HEK293T (cell line): ENCODE measurements around the gene MEIS1.

Experiments used
- CTCF ChIA-PET: fragments of 350-600 bp; formaldehyde crosslinking; extraction: SDS; loops from one replicate; lab custom pipeline; 2021; ENCODE audit warnings: antibody characterized with exemption, inconsistent platforms; lab: Yijun Ruan, JAX
- POLR2A ChIA-PET: fragments of 350-600 bp; formaldehyde crosslinking; extraction: SDS; loops from one replicate; lab custom pipeline; 2020; ENCODE audit warnings: antibody characterized with exemption, inconsistent platforms; lab: Yijun Ruan, JAX
- DNase-seq: peaks from one replicate; pipeline ENCODE4 v3.0.0; 2012; ENCODE audit warnings: mixed read lengths; ENCODE audit errors: extremely low spot score
- ARNT ChIP-seq: fragments of 450-650 bp; IDR thresholded peaks from 2 replicates; pipeline ENCODE4 v1.6.1; 2017; ENCODE audit warnings: mild to moderate bottlenecking
- BHLHE40 ChIP-seq: fragments of 450-650 bp; IDR thresholded peaks from 2 replicates; pipeline ENCODE4 v1.6.1; 2016; ENCODE audit warnings: mild to moderate bottlenecking, moderate library complexity, borderline replicate concordance
- CTBP1 ChIP-seq: fragments of 450-650 bp; IDR thresholded peaks from 2 replicates; pipeline ENCODE4 v1.6.1; 2016; ENCODE audit warnings: borderline replicate concordance
- ELF4 ChIP-seq: fragments of 450-650 bp; IDR thresholded peaks from 2 replicates; pipeline ENCODE4 v1.6.1; 2017; ENCODE audit warnings: antibody characterized with exemption
- FOXA1 ChIP-seq: fragments of 450-650 bp; IDR thresholded peaks from 2 replicates; pipeline ENCODE4 v1.6.1; 2016; ENCODE audit warnings: mild to moderate bottlenecking
- FOXK2 ChIP-seq: fragments of 450-650 bp; IDR thresholded peaks from 2 replicates; pipeline ENCODE4 v1.6.1; 2016; ENCODE audit warnings: mild to moderate bottlenecking
- FOXM1 ChIP-seq: fragments of 450-650 bp; IDR thresholded peaks from 2 replicates; pipeline ENCODE4 v1.6.1; 2017; ENCODE audit warnings: mild to moderate bottlenecking, borderline replicate concordance
- HDGF ChIP-seq: fragments of 450-650 bp; IDR thresholded peaks from 2 replicates; pipeline ENCODE4 v1.6.1; 2017; ENCODE audit warnings: antibody characterized with exemption, borderline replicate concordance
- L3MBTL2 ChIP-seq: fragments of 450-650 bp; conservative IDR thresholded peaks from 2 replicates; pipeline ENCODE4 v1.6.1; 2016; ENCODE audit warnings: mild to moderate bottlenecking
- LEF1 ChIP-seq: fragments of 450-650 bp; IDR thresholded peaks from 2 replicates; pipeline ENCODE4 v1.6.1; 2017; ENCODE audit warnings: mild to moderate bottlenecking, borderline replicate concordance
- NFRKB ChIP-seq: fragments of 450-650 bp; IDR thresholded peaks from 2 replicates; pipeline ENCODE4 v1.6.1; 2016; ENCODE audit warnings: mild to moderate bottlenecking, moderate library complexity
- SP1 ChIP-seq: fragments of 450-650 bp; IDR thresholded peaks from 2 replicates; pipeline ENCODE4 v1.6.1; 2017
- SUZ12 ChIP-seq: fragments of 450-650 bp; IDR thresholded peaks from 2 replicates; pipeline ENCODE4 v1.6.1; 2016; ENCODE audit warnings: mild to moderate bottlenecking
- TARDBP ChIP-seq: fragments of 450-650 bp; IDR thresholded peaks from 2 replicates; pipeline ENCODE4 v1.6.1; 2016
- ZNF384 ChIP-seq: fragments of 450-650 bp; IDR thresholded peaks from 2 replicates; pipeline ENCODE4 v1.6.1; 2016
- TF ChIP-seq, protein P1 (sequence below): fragments of 450-650 bp; IDR thresholded peaks from 2 replicates; pipeline ENCODE4 v1.6.1; 2016

Gene MEIS1

DNA sequence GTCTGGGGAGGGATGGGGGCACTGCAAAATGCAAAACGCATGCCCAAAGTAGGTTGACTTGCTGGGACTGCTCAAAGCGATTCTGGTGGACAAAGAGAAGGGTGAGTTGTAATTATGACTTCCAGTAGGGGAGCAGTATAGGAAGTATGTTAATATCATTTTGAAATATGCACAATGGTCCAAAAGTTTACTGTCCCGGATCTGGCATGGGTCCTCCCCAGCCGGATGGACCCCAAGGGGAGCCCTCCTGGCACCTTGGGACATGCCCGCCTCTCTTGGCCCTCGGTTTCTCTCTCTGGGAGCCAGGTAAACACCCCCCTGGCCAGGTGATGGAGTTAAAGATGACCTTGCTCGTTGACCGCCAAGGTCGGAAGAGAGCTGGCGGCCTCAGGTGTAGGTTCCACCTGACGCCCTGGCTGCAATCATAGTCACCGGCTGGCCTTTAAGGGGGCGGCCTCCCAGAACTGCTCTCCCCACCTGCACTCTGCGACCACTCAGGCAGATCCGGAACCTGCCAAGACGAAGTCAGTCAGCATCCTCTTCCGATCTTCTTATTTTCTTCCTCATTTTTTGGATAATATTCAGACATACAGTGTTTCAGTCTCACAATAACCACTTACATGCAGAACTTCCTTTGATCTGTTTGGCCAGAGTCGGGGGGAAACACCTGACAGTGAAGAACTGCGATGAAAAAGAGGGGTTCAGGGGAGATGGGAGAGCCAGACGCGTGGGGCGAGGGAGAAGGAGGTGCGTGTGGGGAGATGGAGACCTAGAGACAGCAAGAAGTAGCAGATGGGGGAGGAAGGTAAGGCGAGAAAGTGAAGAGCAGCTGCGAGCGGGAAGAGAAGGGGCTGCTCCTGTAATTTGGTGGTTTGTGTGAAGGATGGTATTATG is 148.3 kb downstream of the MEIS1 start:
- POLR2A ChIA-PET: no interaction called here
- no peak for TF ChIP-seq FOXA1
- no peak for DNase-seq
- CTCF ChIA-PET: no interaction called here

DNA sequence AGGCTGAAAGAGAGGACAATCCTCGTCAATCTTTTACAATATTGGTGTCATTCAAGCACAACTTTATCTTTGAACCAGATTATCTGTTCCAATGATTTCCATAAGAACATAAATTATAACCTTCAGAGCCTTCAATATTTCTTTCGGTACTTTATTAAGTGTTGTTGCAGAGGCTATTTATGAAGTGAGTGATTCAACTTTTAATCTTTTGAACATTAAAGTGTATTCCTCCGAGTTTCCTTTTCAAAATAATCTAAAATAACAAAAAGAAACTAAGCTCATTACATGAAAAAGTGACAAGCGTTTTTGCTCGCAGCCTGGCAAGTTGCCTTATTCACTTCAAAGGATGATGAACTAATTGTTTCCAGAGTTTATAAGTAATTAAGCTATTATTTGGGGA is 149.0 kb downstream of the MEIS1 start:
- TF ChIP-seq ARNT (no peak), CTBP1 (no peak), TARDBP (no peak), ELF4 (no peak), FOXK2 (no peak), FOXM1 (no peak), HDGF (no peak), FOXA1 (no peak), BHLHE40 (no peak), SP1 (no peak), SUZ12 (no peak), LEF1 (no peak), NFRKB (no peak), L3MBTL2 (no peak), ZNF384 (no peak)
- TF ChIP-seq, protein P1, sequence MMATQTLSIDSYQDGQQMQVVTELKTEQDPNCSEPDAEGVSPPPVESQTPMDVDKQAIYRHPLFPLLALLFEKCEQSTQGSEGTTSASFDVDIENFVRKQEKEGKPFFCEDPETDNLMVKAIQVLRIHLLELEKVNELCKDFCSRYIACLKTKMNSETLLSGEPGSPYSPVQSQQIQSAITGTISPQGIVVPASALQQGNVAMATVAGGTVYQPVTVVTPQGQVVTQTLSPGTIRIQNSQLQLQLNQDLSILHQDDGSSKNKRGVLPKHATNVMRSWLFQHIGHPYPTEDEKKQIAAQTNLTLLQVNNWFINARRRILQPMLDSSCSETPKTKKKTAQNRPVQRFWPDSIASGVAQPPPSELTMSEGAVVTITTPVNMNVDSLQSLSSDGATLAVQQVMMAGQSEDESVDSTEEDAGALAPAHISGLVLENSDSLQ: no peak
- POLR2A ChIA-PET: no interaction called here
- CTCF ChIA-PET: no interaction called here
- no peak for DNase-seq

DNA sequence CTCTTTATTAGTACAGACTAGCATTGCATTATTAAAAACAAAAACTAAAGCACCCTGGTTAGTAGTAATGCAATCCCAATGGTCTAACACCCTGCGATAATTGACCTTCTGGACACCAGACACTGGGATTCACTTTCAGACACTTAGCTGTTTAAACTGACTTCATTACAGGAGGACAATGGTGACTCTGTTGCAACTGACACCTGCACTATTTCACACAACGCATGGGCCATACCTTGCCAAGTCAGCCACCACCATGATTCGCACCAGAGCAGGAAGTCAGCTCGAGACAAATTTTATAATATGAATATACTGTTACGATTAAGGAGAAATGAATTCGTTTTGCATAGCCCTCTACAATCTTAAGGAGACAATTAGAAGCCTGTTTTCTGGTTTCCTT is 150.7 kb downstream of the MEIS1 start:
- DNase-seq: no peak
- POLR2A ChIA-PET: no interaction called here
- TF ChIP-seq L3MBTL2 (no peak), LEF1 (no peak), FOXM1 (no peak)
- TF ChIP-seq, protein P1: no peak
- CTCF ChIA-PET: interaction anchor here (1.0 kb wide), 1 partner anchor 335 kb away, joined by 3 read pairs; no protein-coding TSS in a partner anchor

DNA sequence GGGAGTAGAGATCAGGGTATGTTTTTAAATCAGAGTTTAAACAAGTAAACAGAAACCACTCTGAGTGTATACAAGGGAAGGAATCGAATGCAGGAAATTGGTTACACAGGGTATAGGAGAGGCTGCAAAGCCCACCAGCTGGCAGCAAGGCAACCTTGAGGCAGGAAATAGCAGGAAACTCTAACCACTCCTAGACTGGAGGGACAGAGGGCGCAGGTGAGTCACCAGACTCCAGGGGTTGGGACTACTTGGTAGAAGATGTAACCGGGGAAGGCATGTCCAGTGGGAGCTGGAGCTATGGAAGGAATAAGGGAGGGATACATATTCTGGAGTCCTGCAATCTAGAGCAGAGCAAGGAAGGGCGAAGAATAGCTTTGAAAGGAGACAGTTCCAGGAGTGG is 152.3 kb downstream of the MEIS1 start:
- DNase-seq: peak; percentile 55
- no peak for TF ChIP-seq ELF4
- POLR2A ChIA-PET: no interaction called here
- CTCF ChIA-PET: interaction anchor here (0.6 to 1.1 kb wide), 2 partner anchors 299 to 1064 kb away, joined by 3 read pairs; no protein-coding TSS in a partner anchor

DNA sequence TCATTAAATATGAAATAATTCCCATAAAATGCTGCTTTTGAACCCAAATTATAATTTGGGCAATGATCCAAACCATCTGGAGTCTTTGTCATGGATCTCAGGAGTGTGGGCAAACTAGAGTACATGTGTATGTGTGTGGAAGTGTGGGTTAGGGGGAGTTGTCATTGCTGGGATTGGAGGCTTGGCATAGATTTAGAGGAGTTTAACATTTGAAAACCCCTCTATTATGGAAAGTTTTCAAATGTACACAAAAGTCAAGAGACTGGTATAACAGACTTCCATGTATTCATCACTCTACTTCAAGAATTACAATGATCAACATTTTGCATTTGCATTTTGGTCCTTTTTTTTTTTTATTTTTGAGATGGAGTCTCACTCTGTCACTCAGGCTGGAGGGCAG is 159.1 kb downstream of the MEIS1 start:
- POLR2A ChIA-PET: no interaction called here

DNA sequence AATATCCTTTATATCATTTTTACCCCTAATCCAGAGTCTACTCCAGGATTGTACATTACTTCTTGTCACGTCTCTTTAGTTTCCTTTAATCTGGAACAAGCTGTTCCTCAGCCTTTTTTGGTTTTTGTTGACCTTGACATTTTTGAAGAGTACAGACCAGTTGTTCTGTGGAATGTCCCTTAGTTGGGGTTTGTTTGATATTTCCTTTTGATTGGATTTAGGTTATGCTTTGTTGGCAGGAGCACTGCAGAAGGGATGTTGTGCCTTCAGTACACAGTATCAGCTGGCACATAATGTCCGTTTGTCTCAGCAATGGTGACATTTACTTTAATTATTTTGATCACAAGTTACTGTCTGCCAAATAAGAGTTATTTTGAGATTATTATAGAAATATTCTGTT is 160.6 kb downstream of the MEIS1 start:
- POLR2A ChIA-PET: no interaction called here
- TF ChIP-seq NFRKB (no peak), SUZ12 (no peak), FOXM1 (no peak), TARDBP (no peak), FOXA1 (no peak), ARNT (no peak), L3MBTL2 (no peak), ELF4 (no peak), CTBP1 (no peak), FOXK2 (no peak), HDGF (no peak), LEF1 (no peak), BHLHE40 (no peak), ZNF384 (no peak), SP1 (no peak)
- TF ChIP-seq, protein P1: no peak
- DNase-seq: no peak
- CTCF ChIA-PET: no interaction called here

More for the DNA sequence above, 159.1 kb downstream of the MEIS1 start:
- CTCF ChIA-PET: no interaction called here
- TF ChIP-seq FOXK2 (no peak), SP1 (no peak), ELF4 (no peak), HDGF (no peak), ARNT (no peak), FOXA1 (no peak)
- DNase-seq: no peak

DNA sequence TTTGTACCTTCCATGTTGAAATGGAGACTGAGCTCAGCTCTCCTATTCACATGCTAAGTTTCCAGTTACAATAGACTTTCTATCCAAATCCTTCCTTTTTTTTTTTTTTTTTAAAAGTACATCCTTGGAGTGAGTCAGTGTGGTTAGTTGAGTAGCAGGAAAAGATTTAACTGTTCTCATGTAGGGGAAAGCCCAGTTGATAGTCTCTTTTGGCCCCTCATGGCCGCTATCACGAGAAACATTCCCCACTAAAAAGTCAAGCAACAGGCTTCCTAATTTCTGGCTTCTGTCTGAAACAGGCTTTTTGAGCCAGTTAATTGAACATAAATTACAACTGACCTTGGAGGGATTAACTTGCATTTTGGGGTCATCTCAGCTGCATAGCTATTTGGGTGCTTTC is 161.3 kb downstream of the MEIS1 start:
- ChIA-PET CTCF (no interaction called here), POLR2A (no interaction called here)
- TF ChIP-seq ZNF384 (no peak), ARNT (no peak), ELF4 (no peak), NFRKB (no peak), BHLHE40 (no peak), FOXA1 (no peak), FOXM1 (no peak), FOXK2 (no peak), L3MBTL2 (no peak), SUZ12 (no peak), LEF1 (no peak), CTBP1 (no peak), HDGF (no peak)
- TF ChIP-seq, protein P1: no peak
- no peak for DNase-seq
